Lung (tissue), 12 donors: ENCODE measurements around the gene STUB1. TPM values are rescaled to one million over a fixed set of nuclear protein-coding genes. Genes with fewer than 3 reads are reported as not detected.
"Not testable (repeated sequence)": the region's sequence is repeated elsewhere in the genome, so short reads cannot be mapped to it uniquely, and the experiment has no call there.

Experiments used
- ATAC-seq: fragments of 200-7000 bp; cut with Tn5 transposase; one replicate; pipeline ENCODE4 v1.9.1; 2020; ENCODE audit warnings: moderate number of reproducible peaks; ENCODE audit not compliant: insufficient read depth, low FRiP score
- DNase-seq, 3 donors: peaks; one replicate each; pipeline ENCODE4 v3.0.0-alpha.2; 2013 to 2017
- H3K27ac ChIP-seq, 2 donors: one replicate each; pipeline ENCODE4 v1.5.1; 2013; ENCODE audit warnings: mild to moderate bottlenecking in 2 of 2, moderate library complexity in 2 of 2, control low read depth in 1 of 2, inconsistent platforms in 1 of 2, low read depth in 1 of 2, low read length in 1 of 2
- H3K27me3 ChIP-seq, 3 donors: one replicate each; pipeline ENCODE4 v1.5.1; 2013; ENCODE audit warnings: low read length in 2 of 3; ENCODE audit not compliant: control insufficient read depth in 3 of 3, insufficient read depth in 3 of 3
- H3K36me3 ChIP-seq, 4 donors: one replicate each; pipeline ENCODE4 v1.5.1; 2013; ENCODE audit warnings: low read length in 4 of 4, mild to moderate bottlenecking in 1 of 4, moderate library complexity in 1 of 4; ENCODE audit not compliant: control insufficient read depth in 4 of 4, insufficient read depth in 4 of 4
- H3K4me1 ChIP-seq, 5 donors: one replicate each; pipeline ENCODE4 v1.5.1; 2013; ENCODE audit warnings: low read length in 5 of 5, mild to moderate bottlenecking in 2 of 5, moderate library complexity in 1 of 5; ENCODE audit not compliant: control insufficient read depth in 5 of 5, insufficient read depth in 5 of 5
- H3K4me3 ChIP-seq: one replicate; pipeline ENCODE4 v1.5.1; 2013; ENCODE audit warnings: mild to moderate bottlenecking, control low read depth, moderate library complexity
- H3K9ac ChIP-seq, 2 donors: one replicate each; pipeline ENCODE4 v1.5.1; 2013; ENCODE audit warnings: low read length in 2 of 2, control low read depth in 1 of 2; ENCODE audit not compliant: insufficient read depth in 1 of 2
- H3K9me3 ChIP-seq, 4 donors: one replicate each; pipeline ENCODE4 v1.5.1; 2013; ENCODE audit warnings: low read length in 3 of 4, mild to moderate bottlenecking in 1 of 4, moderate library complexity in 1 of 4; ENCODE audit not compliant: control insufficient read depth in 4 of 4, insufficient read depth in 3 of 4
- CTCF ChIP-seq: IDR thresholded peaks from 2 replicates; pipeline ENCODE4 v1.5.1; 2012; ENCODE audit warnings: mild to moderate bottlenecking; ENCODE audit errors: control extremely low read depth, extremely low read depth
- WGBS, 2 donors: extraction: QIAGEN DNeasy Blood & Tissue Kit; methylation state at CpG; one replicate each; pipeline ENCODE4 v1.1.7; 2013; 5-methylcytosine and 5-hydroxymethylcytosine counted together
- polyA plus RNA-seq, 2 donors: library from polyadenylated mRNA; stranded (reverse); fragments of 200-250 nt; gene quantifications; one replicate each; pipeline ENCODE4 v1.2.1, GENCODE V29; 2013
- total RNA-seq, 2 donors: library from RNA; depleted of rRNA in 1 of 2; stranded (reverse); fragments of >200 nt in 1 of 2; gene quantifications; one replicate each; pipeline ENCODE4 v1.2.1, GENCODE V29; 2014 to 2021
- donor health status: control.
- donor health status: control.
- donor health status: Bipolar disorder and iron deficiency.
- donor health status: healthy.
- donor health status: DM: yes; HTN: yes; CAD: no.

STUB1 gene
- total and polyA plus RNA-seq, 4 donors = 58.8 to 131 (median 122) TPM

- peaks cover 7 to 31% (median 11%) of the 10 kb centered on the region in 3 donors for H3K27me3 ChIP-seq
- DNase-seq = no peak
- no peak for ATAC-seq
Measured at GRCh38 chr16:710500-711075, 30.4 kb downstream of the STUB1 start.

GRCh38 chr16:711084-711483 lies 30.9 kb downstream of the STUB1 start:
- peaks cover 0 to 10% (median 4%) of the 10 kb centered on the region in 5 donors for H3K4me1 ChIP-seq
- peaks cover 6 to 34% (median 11%) of the 10 kb centered on the region in 3 donors for H3K27me3 ChIP-seq
- ATAC-seq (no peak), DNase-seq (no peak)
- 74 to 85% methylated on average over 12 of the region's 12 CpGs for WGBS, 2 donors
- no peak overlapping the region for H3K27ac ChIP-seq
- no peak overlapping the region for H3K9ac ChIP-seq
- no peaks in the 10 kb centered on the region for H3K36me3 ChIP-seq
- no peak overlapping the region for H3K4me3 ChIP-seq
- TF ChIP-seq CTCF = no peak
- peaks cover 0 to 5% (median 0%) of the 10 kb centered on the region in 4 donors for H3K9me3 ChIP-seq

More at GRCh38 chr16:710500-711075, 30.4 kb downstream of the STUB1 start:
- 67 to 69% methylated on average over 21 of the region's 21 CpGs for WGBS, 2 donors
- peaks cover 0 to 5% (median 0%) of the 10 kb centered on the region in 5 donors for H3K4me1 ChIP-seq
- no peaks in the 10 kb centered on the region for H3K36me3 ChIP-seq
- H3K4me3 ChIP-seq = no peak overlapping the region
- H3K9me3 ChIP-seq = peaks cover 0 to 5% (median 0%) of the 10 kb centered on the region in 4 donors
- H3K27ac ChIP-seq = no peak overlapping the region
- no peak overlapping the region for H3K9ac ChIP-seq
- no peak for TF ChIP-seq CTCF

GRCh38 chr16:711548-712320 lies 31.5 kb downstream of the STUB1 start:
- Histone ChIP-seq H3K4me3 (no peak overlapping the region), H3K27me3 (peaks cover 3 to 34% (median 10%) of the 10 kb centered on the region in 3 donors), H3K9me3 (peaks cover 0 to 5% (median 0%) of the 10 kb centered on the region in 4 donors), H3K36me3 (no peaks in the 10 kb centered on the region), H3K27ac (no peak overlapping the region), H3K9ac (no peak overlapping the region), H3K4me1 (peaks cover 0 to 13% (median 8%) of the 10 kb centered on the region in 5 donors)
- TF ChIP-seq CTCF = peak; percentile 94
- peak; percentile 62 for ATAC-seq
- WGBS, 2 donors = 11 to 15% methylated on average over 22 to 25 of the region's 25 CpGs
- peak; percentile 55 to 79 (median 65) for DNase-seq

- WGBS, 2 donors = 51 to 56% methylated on average over 13 of the region's 13 CpGs
- not testable (repeated sequence) for ATAC-seq, DNase-seq, H3K9me3 ChIP-seq, H3K4me3 ChIP-seq, H3K36me3 ChIP-seq, H3K27ac ChIP-seq, H3K9ac ChIP-seq
- Histone ChIP-seq H3K27me3 (peaks cover 2 to 24% (median 3%) of the 10 kb centered on the region in 3 donors), H3K4me1 (peaks cover 0 to 14% (median 8%) of the 10 kb centered on the region in 5 donors)
Measured at GRCh38 chr16:712740-713250, 32.6 kb downstream of the STUB1 start.
